Islet precursor cell (in vitro differentiated cells): Measurements from ENCODE around the gene ZBTB8B.
A peak's percentile ranks its signal among the peaks of the same experiment; 100 is the strongest.
"Not testable (repeated sequence)": the region's sequence is repeated elsewhere in the genome, so short reads cannot be mapped to it uniquely, and the experiment has no call there.

Experiments used
- DNase-seq: peaks from one replicate; pipeline ENCODE4 v3.0.0-alpha.2; 2018

The ZBTB8B gene

GRCh38 chr1:32470991-32471694, 6.3 kb downstream of the ZBTB8B start:
- peak; percentile 62 for DNase-seq

- no peak for DNase-seq
These were observed 7.0 kb downstream of the ZBTB8B start for GRCh38 chr1:32471695-32472362.

GRCh38 chr1:32472966-32473365, 8.1 kb downstream of the ZBTB8B start:
- DNase-seq: not testable (repeated sequence)

GRCh38 chr1:32474954-32475353, 10.1 kb downstream of the ZBTB8B start:
- no peak for DNase-seq

GRCh38 chr1:32480003-32480402, 15.1 kb downstream of the ZBTB8B start:
- DNase-seq: no peak

- no peak for DNase-seq
These were observed 15.9 kb downstream of the ZBTB8B start for GRCh38 chr1:32480761-32481160.

GRCh38 chr1:32481788-32482187, 16.9 kb downstream of the ZBTB8B start:
- not testable (repeated sequence) for DNase-seq

- DNase-seq: no peak
These were observed 20.8 kb downstream of the ZBTB8B start for GRCh38 chr1:32485554-32486255.

GRCh38 chr1:32486463-32487113, 21.7 kb downstream of the ZBTB8B start:
- no peak for DNase-seq

GRCh38 chr1:32487182-32487581, 22.3 kb downstream of the ZBTB8B start:
- DNase-seq: no peak

- DNase-seq: no peak
These were observed 25.0 kb downstream of the ZBTB8B start for GRCh38 chr1:32489774-32490454.

GRCh38 chr1:32491386-32491785, 26.5 kb downstream of the ZBTB8B start:
- DNase-seq: no peak

- DNase-seq: peak; percentile 67
These were observed 29.3 kb downstream of the ZBTB8B start for GRCh38 chr1:32494196-32494595.

GRCh38 chr1:32494711-32495337, 30.0 kb downstream of the ZBTB8B start:
- DNase-seq: no peak

- DNase-seq: no peak
These were observed 31.3 kb downstream of the ZBTB8B start for GRCh38 chr1:32496127-32496526.

- no peak for DNase-seq
These were observed 33.9 kb downstream of the ZBTB8B start for GRCh38 chr1:32498751-32499150.

- peak; percentile 84 for DNase-seq
These were observed 35.7 kb downstream of the ZBTB8B start for GRCh38 chr1:32500387-32501209.

GRCh38 chr1:32501865-32502264, 37.0 kb downstream of the ZBTB8B start:
- DNase-seq: no peak

GRCh38 chr1:32503153-32503552, 38.3 kb downstream of the ZBTB8B start:
- DNase-seq: no peak

GRCh38 chr1:32507021-32507420, 42.1 kb downstream of the ZBTB8B start:
- no peak for DNase-seq

GRCh38 chr1:32508761-32509160, 43.9 kb downstream of the ZBTB8B start:
- DNase-seq: no peak
